ENCODE data around the gene ERFE.

ERFE gene

GRCh38 chr2:238121511-238122286, 37.1 kb upstream of the ERFE start:
- Histone ChIP-seq H3K27ac (no peak overlapping the region), H3K36me3 (no peaks in the 10 kb centered on the region), H3K4me3 (no peak overlapping the region), H3K27me3 (peaks cover 0 to 23% of the 10 kb centered on the region in 2 donors), H3K9me3 (no peaks in the 10 kb centered on the region), H3K4me1 (no peaks in the 10 kb centered on the region)
- no peak for DNase-seq
- intact Hi-C loops (cut with DNase I; ENCODE audit: low total_unique reads): no loop called here
- no peak for TF ChIP-seq CTCF (IDR thresholded peaks at IDR 0.05)

GRCh38 chr2:238122287-238123217, 36.2 kb upstream of the ERFE start:
- H3K9me3 ChIP-seq: no peaks in the 10 kb centered on the region
- H3K4me3 ChIP-seq: no peak overlapping the region
- no peaks in the 10 kb centered on the region for H3K36me3 ChIP-seq
- peaks cover 0 to 15% of the 10 kb centered on the region in 2 donors for H3K27me3 ChIP-seq
- H3K27ac ChIP-seq: no peak overlapping the region
- no peak for TF ChIP-seq CTCF (IDR thresholded peaks at IDR 0.05)
- no peak for DNase-seq
- intact Hi-C loops (cut with DNase I; ENCODE audit: low total_unique reads): no loop called here
- peaks cover 0 to 6% (median 6%) of the 10 kb centered on the region in 4 donors for H3K4me1 ChIP-seq

GRCh38 chr2:238123218-238123971, 35.4 kb upstream of the ERFE start:
- Histone ChIP-seq H3K4me1 (peaks cover 0 to 9% (median 7%) of the 10 kb centered on the region in 4 donors), H3K9me3 (no peaks in the 10 kb centered on the region), H3K27ac (no peak overlapping the region), H3K4me3 (no peak overlapping the region), H3K36me3 (no peaks in the 10 kb centered on the region), H3K27me3 (peaks cover 0 to 10% of the 10 kb centered on the region in 2 donors)
- intact Hi-C loops (cut with DNase I; ENCODE audit: low total_unique reads): no loop called here
- DNase-seq: no peak
- TF ChIP-seq CTCF (IDR thresholded peaks at IDR 0.05): no peak

- Histone ChIP-seq H3K9me3 (no peaks in the 10 kb centered on the region), H3K4me3 (no peak overlapping the region), H3K27ac (no peak overlapping the region), H3K27me3 (peaks cover 0 to 10% of the 10 kb centered on the region in 2 donors), H3K4me1 (peaks cover 0 to 9% (median 7%) of the 10 kb centered on the region in 4 donors), H3K36me3 (no peaks in the 10 kb centered on the region)
- no peak for TF ChIP-seq CTCF (IDR thresholded peaks at IDR 0.05)
- intact Hi-C loops (cut with DNase I; ENCODE audit: low total_unique reads): no loop called here
- DNase-seq: no peak
Observed at GRCh38 chr2:238123991-238124470, 34.7 kb upstream of the ERFE start.

- H3K4me3 ChIP-seq: no peak overlapping the region
- peaks cover 0 to 9% (median 7%) of the 10 kb centered on the region in 4 donors for H3K4me1 ChIP-seq
- DNase-seq: no peak
- H3K27me3 ChIP-seq: peaks cover 0 to 10% of the 10 kb centered on the region in 2 donors
- H3K36me3 ChIP-seq: no peaks in the 10 kb centered on the region
- TF ChIP-seq CTCF (IDR thresholded peaks at IDR 0.05): no peak
- H3K9me3 ChIP-seq: no peaks in the 10 kb centered on the region
- intact Hi-C loops (cut with DNase I; ENCODE audit: low total_unique reads): no loop called here
- H3K27ac ChIP-seq: no peak overlapping the region
Observed at GRCh38 chr2:238124488-238125126, 34.2 kb upstream of the ERFE start.
